ENCODE data around the gene PGM5.

DNA sequence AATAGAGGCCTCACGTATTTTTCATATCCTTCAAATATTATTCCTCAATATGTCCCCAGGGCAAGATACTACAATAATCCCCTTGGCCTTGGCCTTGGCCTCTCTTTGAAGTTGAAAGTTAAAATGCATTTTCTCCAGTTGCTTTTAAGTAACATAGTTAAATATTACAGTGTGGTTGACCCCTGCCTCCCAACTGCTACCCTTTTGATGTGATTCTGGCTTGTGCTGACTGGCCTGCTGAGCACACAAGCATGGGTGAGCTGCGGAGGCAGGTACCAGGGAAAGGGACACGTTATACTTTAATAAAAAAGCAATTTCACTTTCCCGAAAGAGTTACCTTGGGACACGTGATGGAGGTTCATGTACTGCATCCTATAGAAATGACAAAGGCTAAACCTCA, 202.1 kb downstream of the PGM5 start:
- TF ChIP-seq, protein P1, sequence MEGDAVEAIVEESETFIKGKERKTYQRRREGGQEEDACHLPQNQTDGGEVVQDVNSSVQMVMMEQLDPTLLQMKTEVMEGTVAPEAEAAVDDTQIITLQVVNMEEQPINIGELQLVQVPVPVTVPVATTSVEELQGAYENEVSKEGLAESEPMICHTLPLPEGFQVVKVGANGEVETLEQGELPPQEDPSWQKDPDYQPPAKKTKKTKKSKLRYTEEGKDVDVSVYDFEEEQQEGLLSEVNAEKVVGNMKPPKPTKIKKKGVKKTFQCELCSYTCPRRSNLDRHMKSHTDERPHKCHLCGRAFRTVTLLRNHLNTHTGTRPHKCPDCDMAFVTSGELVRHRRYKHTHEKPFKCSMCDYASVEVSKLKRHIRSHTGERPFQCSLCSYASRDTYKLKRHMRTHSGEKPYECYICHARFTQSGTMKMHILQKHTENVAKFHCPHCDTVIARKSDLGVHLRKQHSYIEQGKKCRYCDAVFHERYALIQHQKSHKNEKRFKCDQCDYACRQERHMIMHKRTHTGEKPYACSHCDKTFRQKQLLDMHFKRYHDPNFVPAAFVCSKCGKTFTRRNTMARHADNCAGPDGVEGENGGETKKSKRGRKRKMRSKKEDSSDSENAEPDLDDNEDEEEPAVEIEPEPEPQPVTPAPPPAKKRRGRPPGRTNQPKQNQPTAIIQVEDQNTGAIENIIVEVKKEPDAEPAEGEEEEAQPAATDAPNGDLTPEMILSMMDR (IDR thresholded peaks at IDR 0.05): no peak
- no peak for TF ChIP-seq POLR2A (IDR thresholded peaks at IDR 0.05)
